HL-60 (cell line): Measurements from ENCODE around the gene C4orf17.
"Not testable (repeated sequence)": the region's sequence is repeated elsewhere in the genome, so short reads cannot be mapped to it uniquely, and the experiment has no call there.

Source experiments
- DNase-seq, 2 experiments: peaks; one replicate each; pipeline ENCODE4 v3.0.0-alpha.2; 2010 to 2020; ENCODE audit warnings: low read depth in 1 of 2, low spot score in 1 of 2
- H3K27ac ChIP-seq: fragments of 250-450 bp; sonication (Bioruptor Pico); replicated peaks from 2 replicates; pipeline ENCODE4 v1.5.1; 2020; ENCODE audit warnings: mild to moderate bottlenecking, moderate library complexity
- H3K27me3 ChIP-seq: fragments of 250-450 bp; sonication (Bioruptor Pico); 2 replicates; pipeline ENCODE4 v1.5.1; 2021; ENCODE audit warnings: mild to moderate bottlenecking, moderate library complexity; ENCODE audit not compliant: insufficient read depth, poor library complexity, severe bottlenecking
- H3K4me3 ChIP-seq: replicated peaks from 2 replicates; pipeline ENCODE4 v1.5.1; 2011; ENCODE audit warnings: mild to moderate bottlenecking, control low read depth, low read length; ENCODE audit not compliant: insufficient read depth
- CTCF ChIP-seq: IDR thresholded peaks from one replicate; pipeline ENCODE4 v1.5.1; 2011; ENCODE audit warnings: low read length, control low read depth, inconsistent platforms; ENCODE audit not compliant: insufficient read depth
- GABPA ChIP-seq: IDR thresholded peaks from 2 replicates; pipeline ENCODE4 v1.6.1; 2012; ENCODE audit warnings: low read depth
- POLR2AphosphoS5 ChIP-seq: IDR thresholded peaks from 2 replicates; pipeline ENCODE4 v1.6.1; 2012; ENCODE audit warnings: low read depth
- SPI1 ChIP-seq: IDR thresholded peaks from 2 replicates; pipeline ENCODE4 v1.6.1; 2012; ENCODE audit warnings: low read depth, mild to moderate bottlenecking, borderline replicate concordance
- TF ChIP-seq, protein P1 (sequence below): IDR thresholded peaks from 2 replicates; pipeline ENCODE4 v1.6.1; 2012; ENCODE audit warnings: low read depth; ENCODE audit not compliant: insufficient replicate concordance

Gene C4orf17

GRCh38 chr4:99518601-99519295 lies 7.9 kb downstream of the C4orf17 start:
- TF ChIP-seq SPI1 (peak; percentile 93), GABPA (no peak)
- peak; percentile 18 to 29 for DNase-seq
- Histone ChIP-seq H3K27ac (no peak overlapping the region), H3K27me3 (no peaks in the 10 kb centered on the region), H3K4me3 (no peak overlapping the region)

- TF ChIP-seq SPI1: peak; percentile 39; the same call in 1 of the 2 replicates
- no peak for TF ChIP-seq POLR2AphosphoS5
- no peak overlapping the region for H3K4me3 ChIP-seq
- H3K27ac ChIP-seq: peak overlapping the region; percentile 9; the same call in 1 of the 2 replicates
- DNase-seq: peak in 1 of 2 experiments; percentile 40
- no peaks in the 10 kb centered on the region for H3K27me3 ChIP-seq
Observed at GRCh38 chr4:99529228-99529627, 18.4 kb downstream of the C4orf17 start.

GRCh38 chr4:99529956-99530355 lies 19.1 kb downstream of the C4orf17 start:
- TF ChIP-seq CTCF: no peak
- TF ChIP-seq, protein P1, sequence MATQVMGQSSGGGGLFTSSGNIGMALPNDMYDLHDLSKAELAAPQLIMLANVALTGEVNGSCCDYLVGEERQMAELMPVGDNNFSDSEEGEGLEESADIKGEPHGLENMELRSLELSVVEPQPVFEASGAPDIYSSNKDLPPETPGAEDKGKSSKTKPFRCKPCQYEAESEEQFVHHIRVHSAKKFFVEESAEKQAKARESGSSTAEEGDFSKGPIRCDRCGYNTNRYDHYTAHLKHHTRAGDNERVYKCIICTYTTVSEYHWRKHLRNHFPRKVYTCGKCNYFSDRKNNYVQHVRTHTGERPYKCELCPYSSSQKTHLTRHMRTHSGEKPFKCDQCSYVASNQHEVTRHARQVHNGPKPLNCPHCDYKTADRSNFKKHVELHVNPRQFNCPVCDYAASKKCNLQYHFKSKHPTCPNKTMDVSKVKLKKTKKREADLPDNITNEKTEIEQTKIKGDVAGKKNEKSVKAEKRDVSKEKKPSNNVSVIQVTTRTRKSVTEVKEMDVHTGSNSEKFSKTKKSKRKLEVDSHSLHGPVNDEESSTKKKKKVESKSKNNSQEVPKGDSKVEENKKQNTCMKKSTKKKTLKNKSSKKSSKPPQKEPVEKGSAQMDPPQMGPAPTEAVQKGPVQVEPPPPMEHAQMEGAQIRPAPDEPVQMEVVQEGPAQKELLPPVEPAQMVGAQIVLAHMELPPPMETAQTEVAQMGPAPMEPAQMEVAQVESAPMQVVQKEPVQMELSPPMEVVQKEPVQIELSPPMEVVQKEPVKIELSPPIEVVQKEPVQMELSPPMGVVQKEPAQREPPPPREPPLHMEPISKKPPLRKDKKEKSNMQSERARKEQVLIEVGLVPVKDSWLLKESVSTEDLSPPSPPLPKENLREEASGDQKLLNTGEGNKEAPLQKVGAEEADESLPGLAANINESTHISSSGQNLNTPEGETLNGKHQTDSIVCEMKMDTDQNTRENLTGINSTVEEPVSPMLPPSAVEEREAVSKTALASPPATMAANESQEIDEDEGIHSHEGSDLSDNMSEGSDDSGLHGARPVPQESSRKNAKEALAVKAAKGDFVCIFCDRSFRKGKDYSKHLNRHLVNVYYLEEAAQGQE: no peak
- no peak for TF ChIP-seq POLR2AphosphoS5
- TF ChIP-seq SPI1: no peak; the same call in 1 of the 2 replicates
- no peak for TF ChIP-seq GABPA
- DNase-seq: no peak
- no peak overlapping the region for H3K27ac ChIP-seq
- no peak overlapping the region for H3K4me3 ChIP-seq
- no peaks in the 10 kb centered on the region for H3K27me3 ChIP-seq

DNA sequence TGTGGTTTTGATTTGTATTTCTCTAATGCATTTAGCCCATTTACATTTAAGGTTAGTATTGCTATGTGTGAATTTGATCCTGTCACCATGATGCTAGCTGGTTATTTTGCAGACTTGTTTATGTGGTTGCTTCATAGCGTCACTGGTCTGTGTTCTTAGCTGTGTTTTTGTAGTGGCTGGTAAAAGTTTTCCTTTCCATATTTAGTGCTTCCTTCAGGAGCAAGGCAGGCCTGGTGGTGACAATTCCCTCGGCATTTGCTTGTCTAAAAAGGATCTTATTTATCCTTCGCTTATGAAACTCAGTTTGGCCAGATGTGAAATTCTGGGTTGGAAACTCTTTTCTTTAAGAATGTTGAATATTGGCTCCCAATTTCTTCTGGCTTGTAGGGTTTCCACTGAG lies 23.9 kb downstream of the C4orf17 start:
- H3K27ac ChIP-seq, DNase-seq, H3K4me3 ChIP-seq, H3K27me3 ChIP-seq: not testable (repeated sequence)

DNA sequence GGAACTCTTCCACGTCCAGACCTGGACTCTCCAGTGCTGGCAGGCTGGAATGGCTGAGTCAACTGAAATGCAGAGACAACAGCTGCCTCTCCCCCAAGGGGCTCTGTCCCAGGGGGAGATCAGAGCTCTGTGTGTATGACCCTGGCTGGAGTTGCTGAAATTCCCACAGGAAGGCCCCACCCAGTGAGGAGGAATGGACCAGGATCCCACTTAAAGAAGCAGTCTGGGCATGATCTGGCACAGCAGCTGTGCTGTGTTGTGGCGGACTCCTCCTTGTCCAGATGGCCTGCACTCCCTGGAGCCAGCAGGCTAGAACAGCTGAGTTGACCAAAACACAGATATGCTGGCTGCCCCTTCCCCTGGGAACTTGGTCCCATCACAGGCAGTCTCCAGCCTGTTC lies 25.4 kb downstream of the C4orf17 start:
- Histone ChIP-seq H3K27ac (no peak overlapping the region), H3K4me3 (no peak overlapping the region), H3K27me3 (no peaks in the 10 kb centered on the region)
- TF ChIP-seq CTCF: no peak
- DNase-seq: no peak

GRCh38 chr4:99536848-99537247 lies 26.0 kb downstream of the C4orf17 start:
- no peak overlapping the region for H3K4me3 ChIP-seq
- H3K27ac ChIP-seq: no peak overlapping the region
- no peak for DNase-seq
- TF ChIP-seq SPI1 (no peak), POLR2AphosphoS5 (no peak), CTCF (no peak), GABPA (no peak)
- TF ChIP-seq, protein P1: no peak
- H3K27me3 ChIP-seq: no peaks in the 10 kb centered on the region
